Kidney epithelial cell (primary cell): Measurements from ENCODE around the gene SYNE2. TPM values are rescaled to one million over a fixed set of nuclear protein-coding genes. Genes with fewer than 3 reads are reported as not detected.

Source experiments
- DNase-seq: peaks from one replicate; pipeline ENCODE4 v3.0.0-alpha.2; 2010; ENCODE audit warnings: low read depth
- H3K27me3 ChIP-seq: 2 replicates; pipeline ENCODE4 v1.6.0; 2011; ENCODE audit warnings: low read length; ENCODE audit not compliant: control insufficient read depth, insufficient read depth
- H3K36me3 ChIP-seq: 2 replicates; pipeline ENCODE4 v1.5.1; 2011; ENCODE audit warnings: low read length; ENCODE audit not compliant: control insufficient read depth, insufficient read depth
- H3K4me3 ChIP-seq: 2 replicates; pipeline ENCODE4 v1.5.1; 2011; ENCODE audit warnings: low read depth, mild to moderate bottlenecking, control low read depth, low read length
- CTCF ChIP-seq: IDR thresholded peaks from 2 replicates; pipeline ENCODE4 v1.5.1; 2011; ENCODE audit warnings: mild to moderate bottlenecking, moderate library complexity, low read length, control low read depth, inconsistent platforms; ENCODE audit not compliant: insufficient read depth, poor library complexity, severe bottlenecking
- total RNA-seq: library from RNA; depleted of rRNA; stranded (reverse); fragments of >200 nt; gene quantifications from 2 replicates; pipeline ENCODE4 v1.2.3, GENCODE V29; 2015

The SYNE2 gene
- total RNA-seq, 1 donor from 2014 or later: 35.7 TPM

GRCh38 chr14:64125270-64125669, 272.5 kb downstream of the SYNE2 start:
- Histone ChIP-seq H3K27me3 (no peaks in the 10 kb centered on the region), H3K36me3 (peaks cover 1% of the 10 kb centered on the region), H3K4me3 (no peak overlapping the region)
- no peak for DNase-seq
- no peak for TF ChIP-seq CTCF

- Histone ChIP-seq H3K36me3 (peaks cover 1% of the 10 kb centered on the region), H3K27me3 (no peaks in the 10 kb centered on the region), H3K4me3 (no peak overlapping the region)
- no peak for DNase-seq
- no peak for TF ChIP-seq CTCF
These were observed 273.7 kb downstream of the SYNE2 start for GRCh38 chr14:64126548-64126947.

GRCh38 chr14:64137657-64138290, 285.0 kb downstream of the SYNE2 start:
- Histone ChIP-seq H3K27me3 (no peaks in the 10 kb centered on the region), H3K4me3 (no peak overlapping the region), H3K36me3 (peaks cover 2% of the 10 kb centered on the region)
- peak; percentile 6 for TF ChIP-seq CTCF
- DNase-seq: no peak

GRCh38 chr14:64147126-64147790, 294.5 kb downstream of the SYNE2 start:
- Histone ChIP-seq H3K4me3 (no peak overlapping the region), H3K36me3 (no peaks in the 10 kb centered on the region), H3K27me3 (no peaks in the 10 kb centered on the region)
- no peak for DNase-seq
- no peak for TF ChIP-seq CTCF

GRCh38 chr14:64149921-64150320, 297.1 kb downstream of the SYNE2 start:
- no peak for DNase-seq
- H3K4me3 ChIP-seq: no peak overlapping the region
- no peaks in the 10 kb centered on the region for H3K36me3 ChIP-seq
- H3K27me3 ChIP-seq: no peaks in the 10 kb centered on the region
- TF ChIP-seq CTCF: no peak

- no peak overlapping the region for H3K4me3 ChIP-seq
- TF ChIP-seq CTCF: no peak
- DNase-seq: no peak
- H3K27me3 ChIP-seq: no peaks in the 10 kb centered on the region
- no peaks in the 10 kb centered on the region for H3K36me3 ChIP-seq
These were observed 305.8 kb downstream of the SYNE2 start for GRCh38 chr14:64158608-64159007.
